CD4-positive, alpha-beta T cell (primary cell): ENCODE measurements around the gene PTGDR. TPM values are rescaled to one million over a fixed set of nuclear protein-coding genes. Genes with fewer than 3 reads are reported as not detected.
A peak's percentile ranks its signal among the peaks of the same experiment; 100 is the strongest.

Experiments
- ATAC-seq: fragments of 200-7000 bp; cut with Tn5 transposase; one replicate; pipeline ENCODE4 v1.10.0; 2022; ENCODE audit warnings: mild to moderate bottlenecking; ENCODE audit not compliant: poor library complexity
- CTCF ChIA-PET: fragments of 350-600 bp; sonication (Branson Sonifier 250); formaldehyde crosslinking; loops from one replicate; lab custom pipeline; 2021; ENCODE audit warnings: antibody characterized with exemption, inconsistent platforms; lab: Charles Lee
- POLR2A ChIA-PET: fragments of 350-600 bp; sonication (Branson Sonifier 250); formaldehyde crosslinking; loops from one replicate; lab custom pipeline; 2021; ENCODE audit warnings: antibody characterized with exemption, inconsistent platforms; lab: Charles Lee
- DNase-seq, 14 experiments: peaks; one replicate each; pipeline ENCODE4 v3.0.0-alpha.2; 2013 to 2020; ENCODE audit warnings: mixed read lengths in 2 of 14
- H3K27ac ChIP-seq, 2 donors: one replicate each; pipeline versions ENCODE4 v1.5.1 to v1.7.0; 2013; ENCODE audit warnings: low read length in 2 of 2, low read depth in 1 of 2, mild to moderate bottlenecking in 1 of 2
- H3K27me3 ChIP-seq, 2 experiments: 1 replicate in 1 of 2; 2 replicates in 1 of 2; pipeline versions ENCODE4 v1.6.1 to v1.7.0; 2013; ENCODE audit warnings: low read length in 2 of 2, control low read depth in 1 of 2, mild to moderate bottlenecking in 1 of 2, moderate library complexity in 1 of 2; ENCODE audit not compliant: insufficient read depth in 2 of 2, control insufficient read depth in 1 of 2
- H3K36me3 ChIP-seq: one replicate; pipeline ENCODE4 v1.6.1; 2013; ENCODE audit warnings: low read length, control low read depth; ENCODE audit not compliant: insufficient read depth
- H3K4me1 ChIP-seq: one replicate; pipeline ENCODE4 v1.6.1; 2013; ENCODE audit warnings: low read length, control low read depth; ENCODE audit not compliant: insufficient read depth
- H3K4me3 ChIP-seq: one replicate; pipeline ENCODE4 v1.5.1; 2013; ENCODE audit warnings: mild to moderate bottlenecking, low read length, moderate library complexity
- H3K9me3 ChIP-seq, 2 experiments: 1 replicate in 1 of 2; 2 replicates in 1 of 2; pipeline versions ENCODE4 v1.6.1 to v1.7.0; 2013; ENCODE audit warnings: low read length in 2 of 2, mild to moderate bottlenecking in 2 of 2, control low read depth in 1 of 2, moderate library complexity in 1 of 2; ENCODE audit not compliant: control insufficient read depth in 1 of 2, insufficient read depth in 1 of 2
- H3K27ac Mint-ChIP-seq: one replicate; pipeline ENCODE4 v1.8.0; 2020; ENCODE audit warnings: mixed read lengths
- H3K27me3 Mint-ChIP-seq: one replicate; pipeline ENCODE4 v1.8.0; 2021; ENCODE audit warnings: mixed read lengths
- H3K36me3 Mint-ChIP-seq: one replicate; pipeline ENCODE4 v1.8.0; 2021; ENCODE audit warnings: low read depth, mixed read lengths
- H3K4me1 Mint-ChIP-seq: one replicate; pipeline ENCODE4 v1.8.0; 2021; ENCODE audit warnings: low read depth, mixed read lengths
- H3K4me3 Mint-ChIP-seq: one replicate; pipeline ENCODE4 v1.8.0; 2020; ENCODE audit warnings: mild to moderate bottlenecking, mixed read lengths
- H3K9me3 Mint-ChIP-seq: one replicate; pipeline ENCODE4 v1.8.0; 2020; ENCODE audit warnings: mixed read lengths
- CTCF ChIP-seq: fragments of 200-600 bp; IDR thresholded peaks from one replicate; pipeline ENCODE4 v1.8.0; 2022; ENCODE audit warnings: antibody characterized with exemption, mild to moderate bottlenecking
- intact Hi-C, 2 experiments: fragments of 100-400 bp; cut with DNase I in 1 of 2; cut with micrococcal nuclease in 1 of 2; formaldehyde crosslinking; loops; one replicate each; pipeline versions ENCODE4 v1.15.1 to v1.9.0; 2023 to 2025; cut with DNase I, micrococcal nuclease
- total RNA-seq, 174 experiments: library from RNA in 2 of 174; stranded (reverse) in 2 of 174; gene quantifications; one replicate each; pipeline ENCODE4 v1.2.3 and lab custom pipeline; 2021 to 2026

PTGDR gene
- total RNA-seq, 2 experiments from 2014 or later: 0.20 to 0.41 TPM

- no peaks in the 10 kb centered on the region for H3K9me3 Mint-ChIP-seq
- no peak for ATAC-seq
- peak overlapping the region; percentile 58 for H3K27ac Mint-ChIP-seq
- TF ChIP-seq CTCF: no peak
- H3K36me3 ChIP-seq: peaks cover 8% of the 10 kb centered on the region
- POLR2A ChIA-PET: interaction anchor here (1.5 to 2.1 kb wide), 3 partner anchors 13 to 238 kb away, joined by 6 to 10 read pairs (median 9); partner anchors contain the start of gene TXNDC16
- H3K27me3 ChIP-seq: no peaks in the 10 kb centered on the region
- H3K27me3 Mint-ChIP-seq: peaks cover 47% of the 10 kb centered on the region
- intact Hi-C loops: loop anchor here in 1 of 2 experiments (10.0 kb wide), 1 partner anchor 91 kb away; no protein-coding TSS in a partner anchor
- H3K27ac ChIP-seq: peak overlapping the region; percentile 27 to 64
- H3K9me3 ChIP-seq: peaks cover 0 to 5% of the 10 kb centered on the region in 2 experiments
- peaks cover 58% of the 10 kb centered on the region for H3K4me1 ChIP-seq
- DNase-seq: peak in 3 of 14 experiments; percentile 13 to 46 (median 25)
- H3K4me1 Mint-ChIP-seq: peaks cover 63% of the 10 kb centered on the region
- CTCF ChIA-PET: no interaction called here
- peak overlapping the region; percentile 97 for H3K4me3 ChIP-seq
- H3K36me3 Mint-ChIP-seq: peaks cover 12% of the 10 kb centered on the region
- H3K4me3 Mint-ChIP-seq: peak overlapping the region; percentile 87
Measured at GRCh38 chr14:52313462-52313861, 46.0 kb downstream of the PTGDR start.

DNA sequence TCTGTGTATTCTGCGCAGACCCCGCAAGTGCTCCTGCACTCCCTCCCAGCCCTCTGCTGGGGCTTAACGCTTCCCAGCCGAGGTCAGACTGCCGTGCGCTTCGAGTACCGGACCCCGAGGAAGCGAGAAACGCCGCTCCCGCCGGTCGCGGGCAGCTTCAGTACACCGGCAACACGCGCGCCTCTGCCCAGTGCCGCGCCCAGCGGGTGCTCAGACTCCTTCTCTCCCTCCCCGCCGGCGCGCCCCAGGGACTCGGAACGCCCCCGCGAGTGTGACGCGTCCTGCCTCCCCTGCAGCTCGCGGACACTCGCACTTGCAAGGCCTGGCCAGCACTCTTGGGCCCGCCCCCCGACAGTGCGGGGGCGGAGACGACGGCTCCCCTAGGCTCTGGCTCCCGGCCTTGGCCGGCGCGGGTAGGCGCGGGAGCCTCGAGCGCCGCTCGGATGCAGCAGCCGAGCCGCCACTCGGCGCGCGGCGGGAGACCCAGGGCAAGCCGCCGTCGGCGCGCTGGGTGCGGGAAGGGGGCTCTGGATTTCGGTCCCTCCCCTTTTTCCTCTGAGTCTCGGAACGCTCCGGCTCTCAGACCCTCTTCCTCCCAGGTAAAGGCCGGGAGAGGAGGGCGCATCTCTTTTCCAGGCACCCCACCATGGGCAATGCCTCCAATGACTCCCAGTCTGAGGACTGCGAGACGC is 46.6 kb downstream of the PTGDR start, which contains the start of gene PTGER2:
Gene PTGER2 (plus strand): TSS at position 410 of the 692 bp plus-strand sequence. CDS start 237 bp downstream, at position 647.
- peaks cover 47% of the 10 kb centered on the region for H3K27me3 Mint-ChIP-seq
- intact Hi-C loops: loop anchor here in 1 of 2 experiments (10.0 kb wide), 1 partner anchor 91 kb away; no protein-coding TSS in a partner anchor
- H3K27ac Mint-ChIP-seq: peak within 1 kb of the TSS; percentile 77
- CTCF ChIA-PET: interaction anchor here (1.1 kb wide), 1 partner anchor 9 kb away, joined by 3 read pairs; no protein-coding TSS in a partner anchor
- POLR2A ChIA-PET: interaction anchor here (0.6 to 2.1 kb wide), 5 partner anchors 12 to 237 kb away, joined by 3 to 10 read pairs (median 6); partner anchors contain the start of gene TXNDC16
- peaks cover 67% of the 10 kb centered on the region for H3K4me1 Mint-ChIP-seq
- H3K27ac ChIP-seq: peak within 1 kb of the TSS; percentile 27 to 74
- ATAC-seq (peak; percentile 64), DNase-seq (peak; percentile 33 to 91 (median 58))
- peaks cover 0 to 5% of the 10 kb centered on the region in 2 experiments for H3K9me3 ChIP-seq
- no peak for TF ChIP-seq CTCF
- H3K36me3 Mint-ChIP-seq: peaks cover 12% of the 10 kb centered on the region
- peaks cover 62% of the 10 kb centered on the region for H3K4me1 ChIP-seq
- no peaks in the 10 kb centered on the region for H3K27me3 ChIP-seq
- no peaks in the 10 kb centered on the region for H3K9me3 Mint-ChIP-seq
- peak within 1 kb of the TSS; percentile 97 for H3K4me3 Mint-ChIP-seq
- peaks cover 8% of the 10 kb centered on the region for H3K36me3 ChIP-seq
- peak within 1 kb of the TSS; percentile 97 for H3K4me3 ChIP-seq

GRCh38 chr14:52314595-52315354 is 47.3 kb downstream of the PTGDR start:
- Mint-ChIP-seq H3K4me1 (peaks cover 71% of the 10 kb centered on the region), H3K27me3 (peaks cover 47% of the 10 kb centered on the region), H3K4me3 (peak overlapping the region; percentile 97), H3K9me3 (no peaks in the 10 kb centered on the region), H3K27ac (peak overlapping the region; percentile 77), H3K36me3 (peaks cover 16% of the 10 kb centered on the region)
- H3K27me3 ChIP-seq: no peaks in the 10 kb centered on the region
- intact Hi-C loops: loop anchor here in 1 of 2 experiments (10.0 kb wide), 1 partner anchor 90 kb away; no protein-coding TSS in a partner anchor
- peak overlapping the region; percentile 97 for H3K4me3 ChIP-seq
- DNase-seq (peak in 12 of 14 experiments; percentile 10 to 69 (median 27)), ATAC-seq (peak; percentile 37)
- H3K36me3 ChIP-seq: peaks cover 4% of the 10 kb centered on the region
- POLR2A ChIA-PET: interaction anchor here (0.6 to 2.1 kb wide), 6 partner anchors 12 to 237 kb away, joined by 3 to 10 read pairs (median 4); partner anchors contain the start of gene TXNDC16
- no peak for TF ChIP-seq CTCF
- H3K9me3 ChIP-seq: peaks cover 0 to 5% of the 10 kb centered on the region in 2 experiments
- peaks cover 55% of the 10 kb centered on the region for H3K4me1 ChIP-seq
- CTCF ChIA-PET: interaction anchor here (1.1 kb wide), 1 partner anchor 10 kb away, joined by 3 read pairs; no protein-coding TSS in a partner anchor
- H3K27ac ChIP-seq: peak overlapping the region; percentile 27 to 74
